Measurements from ENCODE around the gene FBXO33.
"Not testable (repeated sequence)": the region's sequence is repeated elsewhere in the genome, so short reads cannot be mapped to it uniquely, and the experiment has no call there.

The FBXO33 gene

DNA sequence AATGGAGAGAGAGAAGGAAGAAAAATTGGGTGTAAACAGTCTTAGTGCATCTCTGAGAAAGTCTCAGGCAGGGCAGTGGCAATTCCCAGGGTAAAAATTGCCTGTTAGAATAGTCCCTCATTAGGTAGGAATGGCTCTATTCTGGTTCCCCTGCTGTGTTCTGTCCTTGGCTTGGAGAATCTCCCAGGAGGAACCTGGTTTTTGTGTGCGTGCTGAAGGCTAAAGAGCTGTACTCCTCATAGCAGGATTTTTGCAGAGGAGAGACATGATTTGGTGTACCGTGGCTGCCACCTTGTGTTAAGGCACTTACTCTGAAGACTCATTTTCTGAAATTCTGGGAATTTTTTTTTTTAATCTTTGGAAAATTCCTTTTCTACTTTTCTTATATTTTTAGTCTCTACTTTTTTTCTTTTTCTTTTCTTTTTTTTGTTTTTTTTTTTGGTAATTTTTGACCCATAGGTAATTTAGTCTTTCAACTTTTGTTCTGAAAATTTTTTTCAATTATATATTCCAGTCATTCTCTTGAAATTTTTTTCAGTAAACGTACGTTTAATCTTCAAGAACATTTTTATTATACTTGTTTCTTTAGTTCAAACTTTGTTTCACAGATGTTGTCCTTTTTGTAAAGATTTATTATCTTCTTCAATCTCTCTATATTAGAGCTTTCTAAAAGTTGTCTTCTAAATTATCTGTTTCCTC is 63.8 kb downstream of the FBXO33 start:
- no peak for DNase-seq

DNA sequence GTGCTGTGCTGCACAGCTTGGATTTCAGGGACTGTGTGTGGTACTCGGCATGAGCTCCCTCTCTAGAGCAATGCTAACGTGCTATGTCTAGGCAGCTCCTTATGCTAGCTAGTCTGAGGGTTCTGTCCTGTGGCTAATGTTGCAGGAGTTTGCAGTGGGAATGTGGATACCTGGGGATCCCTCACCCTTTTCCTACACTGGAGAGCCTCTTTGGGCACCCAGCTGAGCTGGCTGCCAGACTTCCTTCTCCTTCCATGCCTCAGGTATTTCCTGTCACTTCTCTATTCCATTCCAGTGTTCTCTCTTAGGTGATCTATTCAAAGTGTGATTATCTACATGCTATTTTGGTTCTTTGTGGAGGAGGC is 64.9 kb downstream of the FBXO33 start:
- no peak for DNase-seq

- no peak for DNase-seq
These were observed 65.5 kb downstream of the FBXO33 start for GRCh38 chr14:39366460-39367386.

DNA sequence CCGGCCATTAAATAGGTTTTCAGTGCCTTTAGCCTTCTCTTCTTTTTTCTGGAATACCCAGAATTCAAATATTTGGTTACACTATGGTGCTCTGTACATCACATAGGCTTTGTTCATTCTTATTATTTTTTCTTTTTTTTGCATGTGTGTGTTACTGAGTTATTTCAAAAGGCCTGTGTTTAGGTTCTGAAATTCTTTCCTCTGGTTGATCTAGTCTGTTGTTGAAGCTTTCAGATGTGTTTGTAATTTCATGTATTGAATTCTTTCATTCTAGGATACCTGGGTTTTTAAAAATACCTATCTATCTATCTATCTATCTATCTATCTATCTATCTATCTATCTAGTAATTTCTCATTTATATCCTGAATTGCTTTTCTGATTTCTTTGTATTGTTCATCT is 66.9 kb downstream of the FBXO33 start:
- no peak for DNase-seq

DNA sequence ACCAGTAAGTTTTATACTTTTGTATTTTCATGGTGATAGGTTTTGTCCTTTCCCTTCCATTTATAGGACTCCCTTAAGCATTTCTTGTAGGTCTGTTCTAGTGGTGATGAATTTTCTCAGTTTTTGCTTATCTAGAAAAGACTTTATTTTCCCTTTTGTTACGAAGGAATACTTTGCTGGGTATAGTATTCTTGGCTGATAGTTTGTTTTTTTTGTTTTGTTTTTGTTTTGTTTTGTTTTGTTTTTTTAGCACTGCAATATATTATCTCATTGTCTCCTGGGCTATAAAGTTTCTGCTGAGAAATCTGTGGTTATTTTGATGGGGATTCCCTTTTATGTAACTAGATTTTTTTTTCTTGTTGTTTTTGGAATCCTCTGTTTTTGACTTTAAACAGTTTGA is 67.7 kb downstream of the FBXO33 start:
- DNase-seq = no peak

DNA sequence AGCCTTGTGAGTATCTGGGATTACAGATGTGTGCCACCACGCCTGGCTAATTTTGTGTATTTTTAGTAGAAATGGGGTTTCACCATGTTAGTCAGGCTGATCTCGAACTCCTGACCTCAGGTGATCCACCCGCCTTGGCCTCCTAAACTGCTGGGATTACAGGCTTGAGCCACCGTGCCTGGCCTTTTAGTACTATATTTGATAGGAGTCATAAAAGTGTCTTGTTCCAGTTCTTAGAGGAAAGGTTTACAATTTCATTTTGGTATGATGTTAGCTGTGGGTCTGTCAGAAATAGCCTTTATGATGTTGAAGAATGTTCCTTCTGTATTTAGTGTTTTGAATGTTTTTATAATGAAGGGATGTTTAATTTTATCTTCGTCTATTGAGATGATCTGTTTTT is 70.7 kb downstream of the FBXO33 start:
- DNase-seq = not testable (repeated sequence)

- DNase-seq = no peak
These were observed 71.9 kb downstream of the FBXO33 start for GRCh38 chr14:39360316-39360715.

GRCh38 chr14:39359069-39359468 is 73.2 kb downstream of the FBXO33 start:
- not testable (repeated sequence) for DNase-seq

DNA sequence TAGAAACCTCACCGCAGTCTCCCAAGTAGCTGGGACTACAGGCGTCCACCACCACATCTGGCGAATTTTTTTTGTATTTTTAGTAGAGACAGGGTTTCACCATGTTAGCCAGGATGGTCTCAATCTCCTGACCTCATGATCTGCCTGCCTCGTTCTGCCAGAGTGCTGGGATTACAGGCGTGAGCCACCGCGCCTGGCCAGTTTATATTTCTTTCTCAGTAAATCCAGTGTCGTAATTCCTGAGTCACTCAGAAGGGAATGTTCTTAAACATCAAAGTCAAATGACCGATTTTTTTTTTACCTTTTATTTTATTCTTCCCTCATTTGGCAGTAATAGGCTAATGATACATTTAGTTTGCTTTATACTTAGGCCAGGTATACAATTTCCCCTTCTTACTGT is 80.5 kb downstream of the FBXO33 start:
- no peak for DNase-seq

DNA sequence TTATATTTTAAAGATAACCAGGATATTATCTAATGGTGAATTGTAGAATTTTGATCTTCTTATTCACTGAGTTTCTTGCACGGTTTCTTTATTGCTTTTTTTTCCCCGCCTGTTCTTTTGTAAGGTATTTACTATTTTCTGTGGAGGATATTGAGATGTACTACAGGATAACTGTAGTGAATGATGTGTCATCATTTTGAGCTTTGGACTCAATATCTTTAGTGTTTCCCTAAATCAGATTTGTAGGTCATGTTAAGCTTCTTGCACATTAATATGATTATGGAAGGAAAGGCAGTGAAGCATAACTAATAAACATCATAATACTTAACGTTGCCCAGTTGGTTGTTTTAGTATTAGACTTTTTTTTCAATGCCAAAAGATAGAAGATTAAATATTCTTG is 81.4 kb downstream of the FBXO33 start:
- no peak for DNase-seq

Measured in activated effector memory CD4-positive, alpha-beta T cell treated with anti-CD3 and anti-CD28 coated beads, Interleukin-2, amount 50 U/mL, for 16 hours (primary cell).